Activated CD4-positive, alpha-beta T cell treated with anti-CD3 and anti-CD28 coated beads, Interleukin-2, amount 50 U/mL, for 1 hour (primary cell): ENCODE results near the gene TRUB2.
"Not testable (repeated sequence)": the region's sequence is repeated elsewhere in the genome, so short reads cannot be mapped to it uniquely, and the experiment has no call there.

ENCODE experiments used
- DNase-seq: peaks from one replicate; pipeline ENCODE4 v3.0.0-alpha.2; 2020

Gene TRUB2

DNA sequence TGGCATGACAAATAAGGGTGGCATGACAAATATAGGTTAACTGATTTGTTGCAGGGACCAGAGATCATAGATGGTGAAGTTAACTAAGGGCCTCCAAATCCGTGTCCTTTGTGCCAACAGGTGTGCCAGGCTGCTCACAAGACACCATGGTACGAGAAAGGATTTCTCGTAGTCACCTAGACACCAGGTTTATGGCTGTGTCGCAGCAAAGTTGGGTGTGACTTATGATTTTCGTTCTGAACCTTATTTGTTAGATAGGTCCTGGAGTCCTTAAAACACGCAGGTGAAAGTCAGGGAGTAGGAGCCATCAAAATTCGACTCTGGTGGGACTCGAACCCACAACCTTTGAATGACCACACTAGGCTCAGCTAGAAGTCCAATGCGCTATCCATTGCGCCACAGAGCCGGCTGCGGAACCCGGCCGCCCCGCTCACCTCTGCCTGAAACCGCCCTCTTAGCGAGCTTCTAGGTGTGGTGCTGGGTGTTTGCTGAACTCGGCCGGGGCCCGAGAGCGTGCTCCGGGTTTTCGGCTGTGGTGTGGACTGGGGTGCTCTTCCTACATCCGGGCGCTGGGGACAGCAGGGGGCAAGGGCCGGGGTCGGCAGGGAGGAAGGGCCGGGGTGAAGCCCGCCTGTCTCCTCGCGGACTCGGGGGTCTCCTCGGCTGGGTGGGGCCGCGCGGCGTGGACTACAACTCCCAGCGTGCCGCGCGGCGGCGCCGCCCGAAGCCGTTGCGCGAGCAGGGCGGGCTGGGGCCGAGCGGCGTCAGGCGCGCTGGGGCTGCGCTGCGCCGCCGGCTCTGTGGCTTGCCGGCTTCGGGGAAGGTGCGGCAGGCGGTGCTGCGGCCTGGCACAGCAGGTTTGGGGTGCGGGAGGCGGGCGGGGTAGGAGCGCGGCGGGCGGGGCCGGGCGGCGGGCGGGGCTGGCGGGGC, 17.8 kb upstream of the TRUB2 start, which contains the start of gene SLC27A4:
TSS of gene SLC27A4 (plus strand) at position 767 of the 930 bp plus-strand sequence. CDS start 2,606 bp downstream, outside the sequence.
- peak; percentile 75 for DNase-seq

- DNase-seq, result not testable (repeated sequence)
These were observed 16.8 kb upstream of the TRUB2 start for GRCh38 chr9:128338852-128339614.

GRCh38 chr9:128337936-128338335, 15.7 kb upstream of the TRUB2 start:
- no peak for DNase-seq

DNA sequence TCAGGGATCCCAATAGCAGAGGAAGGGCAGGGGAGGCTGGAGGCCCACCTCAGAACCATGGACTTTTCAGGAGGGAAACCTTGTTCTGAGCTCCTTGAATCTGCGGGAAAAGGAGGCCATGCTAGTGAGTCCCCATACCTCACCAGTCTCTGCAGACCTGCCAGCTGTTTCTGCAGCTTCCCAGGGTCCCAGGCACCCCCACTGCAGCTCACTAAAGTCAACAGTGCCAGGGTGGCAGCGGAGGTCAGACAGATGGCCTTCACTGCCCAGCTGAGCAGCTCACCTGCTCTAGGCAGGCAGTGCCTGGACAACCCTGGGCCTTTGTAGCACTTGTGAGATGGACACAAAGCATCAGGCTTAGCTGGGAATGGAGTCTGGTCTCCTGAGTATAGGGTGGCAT, 13.7 kb upstream of the TRUB2 start:
- DNase-seq, result no peak

GRCh38 chr9:128335161-128335560, 12.9 kb upstream of the TRUB2 start:
- no peak for DNase-seq

GRCh38 chr9:128333451-128333869, 11.2 kb upstream of the TRUB2 start:
- DNase-seq, result no peak

DNA sequence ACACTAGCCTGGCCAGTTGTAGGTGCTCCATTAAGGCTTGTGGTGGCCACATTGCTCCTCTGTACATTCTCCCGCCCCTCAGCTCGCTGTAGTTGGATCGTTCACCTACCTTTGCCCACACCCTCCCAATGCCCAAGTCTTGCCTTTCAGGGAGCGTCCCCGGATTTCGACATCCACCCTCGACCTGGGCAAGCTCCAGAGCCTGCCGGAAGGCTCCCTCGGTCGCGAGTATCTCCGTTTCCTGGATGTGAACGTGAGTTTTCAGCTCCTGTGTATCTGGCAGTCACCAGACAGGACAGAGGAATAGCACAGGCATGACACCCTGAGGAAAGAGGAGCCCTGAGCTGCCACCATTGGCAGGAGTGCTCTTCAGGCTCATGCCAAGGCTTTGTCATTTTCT, 3.4 kb upstream of the TRUB2 start:
- no peak for DNase-seq

GRCh38 chr9:128324401-128324800, 2.2 kb upstream of the TRUB2 start:
- DNase-seq, result no peak

GRCh38 chr9:128323791-128324190, 1.5 kb upstream of the TRUB2 start:
- DNase-seq, result no peak

GRCh38 chr9:128323212-128323730, 1.0 kb upstream of the TRUB2 start:
- DNase-seq, result no peak

DNA sequence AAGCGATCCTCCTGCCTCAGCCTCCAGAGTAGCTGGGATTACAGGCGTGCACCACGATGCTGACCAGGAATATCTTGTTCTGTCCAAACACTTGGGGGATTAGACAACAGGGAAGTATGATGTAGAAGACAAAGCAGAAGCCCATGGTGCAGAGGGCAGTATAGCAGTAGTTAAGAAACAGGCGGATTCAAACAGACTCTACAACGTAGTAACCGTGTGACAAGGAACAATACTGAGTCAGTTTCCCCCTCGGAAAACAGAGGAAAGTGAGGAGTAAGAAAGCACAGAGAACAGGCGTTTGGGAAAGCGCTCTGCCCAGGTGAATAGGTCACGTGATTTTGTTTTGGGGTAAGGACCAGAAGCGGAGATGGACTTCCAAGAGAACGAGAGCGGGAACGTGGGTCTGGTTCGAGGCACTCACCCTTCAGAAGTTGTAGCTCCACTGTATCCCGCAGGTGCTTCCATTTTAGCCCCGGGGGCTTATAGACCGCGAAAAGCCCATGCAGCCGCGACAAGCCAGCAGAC, 306 bp downstream of the TRUB2 start:
- no peak for DNase-seq

DNA sequence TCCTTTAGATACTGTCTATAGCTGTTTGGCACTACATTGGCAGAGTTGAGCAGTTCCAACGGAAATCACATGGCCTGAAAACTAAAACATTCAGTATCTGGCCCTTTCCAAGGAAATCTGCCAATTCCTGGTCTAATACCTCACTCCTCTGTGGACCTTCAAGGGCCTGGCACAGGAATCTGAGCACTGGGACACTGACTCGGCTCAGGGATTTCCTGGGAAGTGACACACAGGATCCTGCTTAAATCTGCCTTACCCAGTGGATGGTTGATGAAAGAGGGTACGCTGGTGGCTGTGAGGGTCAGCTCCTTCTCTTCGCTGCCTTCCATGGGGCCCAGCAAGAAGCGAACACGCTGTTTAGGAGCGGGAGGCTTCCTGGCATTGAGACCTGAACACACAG, 904 bp downstream of the TRUB2 start:
- no peak for DNase-seq

DNA sequence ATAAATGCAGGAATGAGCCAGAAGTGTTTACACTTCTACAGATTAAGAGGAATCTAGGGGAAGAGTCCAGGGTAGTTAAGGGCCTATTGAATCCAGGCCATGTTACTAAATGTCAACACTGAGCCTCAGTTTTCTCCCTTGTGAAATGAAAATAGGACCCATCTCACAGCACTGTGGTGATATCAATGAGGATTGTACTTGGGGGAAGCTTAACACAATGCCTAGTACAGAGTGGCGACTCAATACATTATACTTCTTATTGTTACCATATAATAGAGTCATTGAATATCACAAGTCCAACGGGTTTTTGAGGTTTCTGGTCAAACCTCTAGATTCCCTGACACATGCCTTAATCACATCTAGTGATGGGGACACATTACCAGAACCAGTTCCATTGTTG, 4.6 kb downstream of the TRUB2 start:
- DNase-seq, result no peak

DNA sequence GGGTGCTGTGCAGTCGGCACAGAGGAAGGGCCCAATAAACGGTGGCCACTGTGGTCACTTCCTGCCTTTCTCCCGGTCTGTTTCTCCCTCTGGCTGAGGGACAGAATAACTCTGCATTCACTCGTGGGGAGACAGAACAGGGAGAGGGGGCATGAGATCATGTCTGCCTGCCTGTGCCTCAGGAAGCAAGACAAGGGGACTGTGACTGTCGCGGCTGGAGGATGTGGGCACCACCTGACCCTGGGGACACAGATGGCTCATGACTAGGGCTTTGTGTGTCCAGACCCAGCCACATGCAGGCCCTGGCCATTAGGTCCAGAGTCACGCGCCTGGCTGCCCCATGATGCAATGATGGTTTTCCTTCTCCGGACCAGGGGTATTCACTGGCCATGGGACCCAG, 5.8 kb downstream of the TRUB2 start:
- no peak for DNase-seq

- DNase-seq, result no peak
These were observed 7.5 kb downstream of the TRUB2 start for GRCh38 chr9:128314697-128315096.

DNA sequence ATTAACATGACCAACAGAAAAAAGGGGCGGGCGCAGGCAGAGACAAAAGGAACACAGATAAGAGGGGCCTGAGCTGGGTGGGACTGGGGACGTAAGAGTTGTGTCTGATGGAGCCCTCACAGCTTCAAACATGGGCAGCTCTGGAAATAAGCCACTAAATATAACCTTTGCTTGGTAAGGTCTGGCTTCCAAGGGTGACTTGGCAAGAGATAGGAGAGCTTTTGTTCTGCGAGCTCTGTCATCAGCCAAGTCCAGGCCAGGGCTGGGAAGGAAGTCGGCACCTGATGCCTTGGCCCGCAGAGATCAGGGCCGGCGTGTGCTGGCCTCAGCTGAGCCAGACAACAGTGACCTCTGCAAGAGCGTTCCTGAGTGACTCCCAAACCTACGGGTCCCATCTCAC, 11.8 kb downstream of the TRUB2 start:
- no peak for DNase-seq

- no peak for DNase-seq
These were observed 12.7 kb downstream of the TRUB2 start for GRCh38 chr9:128309551-128309950.

DNA sequence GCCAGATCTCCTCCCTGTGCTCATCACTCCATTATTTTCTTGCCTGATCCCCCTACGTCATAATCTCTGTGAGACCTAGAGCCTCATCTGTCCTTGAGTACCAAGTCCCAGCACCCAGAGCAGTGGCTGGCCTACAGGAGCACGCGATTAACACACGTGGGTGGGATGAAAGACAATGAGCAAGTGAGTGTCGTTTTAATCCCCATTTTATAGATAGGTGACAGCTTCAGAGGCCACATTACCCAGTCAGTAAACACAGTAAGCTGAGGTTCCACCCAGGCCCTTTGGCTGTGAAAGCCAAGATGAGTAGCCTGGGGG, 17.3 kb downstream of the TRUB2 start:
- no peak for DNase-seq

- no peak for DNase-seq
These were observed 17.9 kb downstream of the TRUB2 start for GRCh38 chr9:128304136-128304970.

- no peak for DNase-seq
These were observed 23.4 kb downstream of the TRUB2 start for GRCh38 chr9:128298535-128299482.

GRCh38 chr9:128297221-128297773, 24.9 kb downstream of the TRUB2 start:
- DNase-seq, result no peak
